ENCODE measurements around the gene ACAA1. TPM values are rescaled to one million over a fixed set of nuclear protein-coding genes. Genes with fewer than 3 reads are reported as not detected.

ACAA1 gene
- polyA plus RNA-seq, 1 of the 3 experiments (the other 2 are of a cell fraction): 86.4 TPM

DNA sequence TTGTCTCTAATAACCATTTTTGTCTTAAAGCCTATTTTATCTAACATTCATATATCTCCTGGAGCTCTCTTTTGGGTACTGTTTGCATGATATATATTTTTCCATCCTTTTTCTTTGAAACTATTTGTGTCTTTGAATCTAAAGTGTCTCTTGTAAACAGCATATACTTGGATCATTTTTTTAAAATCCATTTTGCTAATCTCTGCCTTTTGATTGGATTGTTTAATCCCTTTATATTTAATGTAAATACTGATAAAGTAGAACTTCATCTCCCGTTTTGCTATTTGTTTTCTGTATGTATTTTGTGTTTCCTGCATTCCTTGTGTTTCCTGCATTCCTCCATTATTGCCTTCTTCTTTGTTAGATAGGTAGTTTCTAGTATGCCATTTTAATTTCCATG is 31.4 kb downstream of the ACAA1 start:
- 0% methylated on average over 1 of the region's 1 CpG for WGBS (ENCODE audit: low lambda C conversion rate)
- H4K20me1 ChIP-seq (ENCODE audit: insufficient read depth): no peaks in the 10 kb centered on the region

DNA sequence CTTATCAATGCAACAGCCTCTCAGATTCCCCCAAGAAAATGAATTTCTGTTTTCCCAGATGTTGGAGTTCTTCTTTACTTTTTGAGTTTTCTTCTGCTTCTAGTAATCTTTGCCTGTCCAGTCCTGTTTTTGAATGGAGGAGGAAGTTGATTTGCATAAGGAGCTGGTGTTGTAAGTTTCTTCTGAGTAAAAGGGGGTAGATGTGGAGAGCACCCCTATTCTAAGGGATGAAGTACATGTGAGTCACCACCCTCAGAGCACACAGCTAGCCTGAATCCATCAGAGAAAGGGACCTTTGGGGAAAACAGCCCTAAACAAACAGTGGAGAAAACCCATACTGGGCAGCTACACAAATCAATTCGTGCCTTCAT is 34.5 kb downstream of the ACAA1 start:
- Histone ChIP-seq H3K79me2 (ENCODE audit: insufficient read depth) (no peaks in the 10 kb centered on the region), H3K27ac (ENCODE audit: low read depth in 2 of 2, low read length in 1 of 2) (no peak overlapping the region), H4K20me1 (ENCODE audit: insufficient read depth) (no peaks in the 10 kb centered on the region), H2AFZ (ENCODE audit: low read depth) (no peak overlapping the region), H3K9me2 (no peaks in the 10 kb centered on the region), H3K27me3 (ENCODE audit: insufficient read depth) (no peaks in the 10 kb centered on the region; the same call in 1 of the 2 replicates), H3K9me3 (peaks cover 15% of the 10 kb centered on the region), H3K9ac (no peak overlapping the region), H3K4me2 (no peak overlapping the region), H3K4me1 (ENCODE audit: control insufficient read depth in 1 of 2, insufficient read depth in 2 of 2, low read depth in 1 of 2, low read length in 1 of 2) (no peaks in the 10 kb centered on the region; a peak in 1 of 4 replicates), H3K36me3 (replicated peaks in 1 of 2; ENCODE audit: control insufficient read depth in 1 of 2, insufficient read depth in 2 of 2, low read length in 1 of 2) (no peaks in the 10 kb centered on the region), H3K4me3 (ENCODE audit: low read depth in 2 of 2, low read length in 1 of 2) (no peak overlapping the region), H3F3A (replicated peaks; ENCODE audit: insufficient read depth) (no peaks in the 10 kb centered on the region)
- ChIA-PET CTCF (interaction anchor here (1.1 to 2.0 kb wide), 4 partner anchors 9 to 244 kb away, joined by 3 to 5 read pairs (median 4); partner anchors contain the start of gene XYLB), POLR2A (no interaction called here)
- DNase-seq: no peak
- 33% methylated on average over 1 of the region's 1 CpG for WGBS (ENCODE audit: low lambda C conversion rate)
- TF ChIP-seq, protein P1, sequence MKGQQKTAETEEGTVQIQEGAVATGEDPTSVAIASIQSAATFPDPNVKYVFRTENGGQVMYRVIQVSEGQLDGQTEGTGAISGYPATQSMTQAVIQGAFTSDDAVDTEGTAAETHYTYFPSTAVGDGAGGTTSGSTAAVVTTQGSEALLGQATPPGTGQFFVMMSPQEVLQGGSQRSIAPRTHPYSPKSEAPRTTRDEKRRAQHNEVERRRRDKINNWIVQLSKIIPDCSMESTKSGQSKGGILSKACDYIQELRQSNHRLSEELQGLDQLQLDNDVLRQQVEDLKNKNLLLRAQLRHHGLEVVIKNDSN (IDR thresholded peaks at IDR 0.05; ENCODE audit: borderline replicate concordance, low read depth): no peak
- TF ChIP-seq, protein P2, sequence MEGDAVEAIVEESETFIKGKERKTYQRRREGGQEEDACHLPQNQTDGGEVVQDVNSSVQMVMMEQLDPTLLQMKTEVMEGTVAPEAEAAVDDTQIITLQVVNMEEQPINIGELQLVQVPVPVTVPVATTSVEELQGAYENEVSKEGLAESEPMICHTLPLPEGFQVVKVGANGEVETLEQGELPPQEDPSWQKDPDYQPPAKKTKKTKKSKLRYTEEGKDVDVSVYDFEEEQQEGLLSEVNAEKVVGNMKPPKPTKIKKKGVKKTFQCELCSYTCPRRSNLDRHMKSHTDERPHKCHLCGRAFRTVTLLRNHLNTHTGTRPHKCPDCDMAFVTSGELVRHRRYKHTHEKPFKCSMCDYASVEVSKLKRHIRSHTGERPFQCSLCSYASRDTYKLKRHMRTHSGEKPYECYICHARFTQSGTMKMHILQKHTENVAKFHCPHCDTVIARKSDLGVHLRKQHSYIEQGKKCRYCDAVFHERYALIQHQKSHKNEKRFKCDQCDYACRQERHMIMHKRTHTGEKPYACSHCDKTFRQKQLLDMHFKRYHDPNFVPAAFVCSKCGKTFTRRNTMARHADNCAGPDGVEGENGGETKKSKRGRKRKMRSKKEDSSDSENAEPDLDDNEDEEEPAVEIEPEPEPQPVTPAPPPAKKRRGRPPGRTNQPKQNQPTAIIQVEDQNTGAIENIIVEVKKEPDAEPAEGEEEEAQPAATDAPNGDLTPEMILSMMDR (IDR thresholded peaks at IDR 0.05): no peak
- TF ChIP-seq, protein P3, sequence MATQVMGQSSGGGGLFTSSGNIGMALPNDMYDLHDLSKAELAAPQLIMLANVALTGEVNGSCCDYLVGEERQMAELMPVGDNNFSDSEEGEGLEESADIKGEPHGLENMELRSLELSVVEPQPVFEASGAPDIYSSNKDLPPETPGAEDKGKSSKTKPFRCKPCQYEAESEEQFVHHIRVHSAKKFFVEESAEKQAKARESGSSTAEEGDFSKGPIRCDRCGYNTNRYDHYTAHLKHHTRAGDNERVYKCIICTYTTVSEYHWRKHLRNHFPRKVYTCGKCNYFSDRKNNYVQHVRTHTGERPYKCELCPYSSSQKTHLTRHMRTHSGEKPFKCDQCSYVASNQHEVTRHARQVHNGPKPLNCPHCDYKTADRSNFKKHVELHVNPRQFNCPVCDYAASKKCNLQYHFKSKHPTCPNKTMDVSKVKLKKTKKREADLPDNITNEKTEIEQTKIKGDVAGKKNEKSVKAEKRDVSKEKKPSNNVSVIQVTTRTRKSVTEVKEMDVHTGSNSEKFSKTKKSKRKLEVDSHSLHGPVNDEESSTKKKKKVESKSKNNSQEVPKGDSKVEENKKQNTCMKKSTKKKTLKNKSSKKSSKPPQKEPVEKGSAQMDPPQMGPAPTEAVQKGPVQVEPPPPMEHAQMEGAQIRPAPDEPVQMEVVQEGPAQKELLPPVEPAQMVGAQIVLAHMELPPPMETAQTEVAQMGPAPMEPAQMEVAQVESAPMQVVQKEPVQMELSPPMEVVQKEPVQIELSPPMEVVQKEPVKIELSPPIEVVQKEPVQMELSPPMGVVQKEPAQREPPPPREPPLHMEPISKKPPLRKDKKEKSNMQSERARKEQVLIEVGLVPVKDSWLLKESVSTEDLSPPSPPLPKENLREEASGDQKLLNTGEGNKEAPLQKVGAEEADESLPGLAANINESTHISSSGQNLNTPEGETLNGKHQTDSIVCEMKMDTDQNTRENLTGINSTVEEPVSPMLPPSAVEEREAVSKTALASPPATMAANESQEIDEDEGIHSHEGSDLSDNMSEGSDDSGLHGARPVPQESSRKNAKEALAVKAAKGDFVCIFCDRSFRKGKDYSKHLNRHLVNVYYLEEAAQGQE (IDR thresholded peaks at IDR 0.05; ENCODE audit: low read depth, low read length): no peak
- TF ChIP-seq RXRA (IDR thresholded peaks at IDR 0.05; ENCODE audit: borderline replicate concordance, low read depth) (no peak), JUND (IDR thresholded peaks at IDR 0.05) (no peak)

More for the DNA sequence above, 31.4 kb downstream of the ACAA1 start:
- H3K9me3 ChIP-seq: peaks cover 15% of the 10 kb centered on the region
- H3K27me3 ChIP-seq (ENCODE audit: insufficient read depth): no peaks in the 10 kb centered on the region; the same call in 1 of the 2 replicates
- H3F3A ChIP-seq (replicated peaks; ENCODE audit: insufficient read depth): no peaks in the 10 kb centered on the region
- no peak overlapping the region; a peak in 1 of 4 replicates for H3K4me3 ChIP-seq (ENCODE audit: low read depth in 2 of 2, low read length in 1 of 2)
- no peak overlapping the region for H2AFZ ChIP-seq (ENCODE audit: low read depth)
- ChIA-PET CTCF (no interaction called here), POLR2A (no interaction called here)
- H3K79me2 ChIP-seq (ENCODE audit: insufficient read depth): no peaks in the 10 kb centered on the region
- TF ChIP-seq, protein P1 (IDR thresholded peaks at IDR 0.05; ENCODE audit: borderline replicate concordance, low read depth): no peak
- TF ChIP-seq SIN3A (IDR thresholded peaks at IDR 0.05; ENCODE audit: borderline replicate concordance, low read depth, low read length) (no peak), EP300 (IDR thresholded peaks at IDR 0.05; ENCODE audit: borderline replicate concordance in 1 of 2, low read depth in 1 of 2, low read length in 1 of 2) (no peak), FOXM1 (IDR thresholded peaks at IDR 0.05; ENCODE audit: low read depth) (no peak), RCOR1 (IDR thresholded peaks at IDR 0.05; ENCODE audit: low read length) (no peak)
- TF ChIP-seq, protein P2 (IDR thresholded peaks at IDR 0.05): no peak
- TF ChIP-seq, protein P3 (IDR thresholded peaks at IDR 0.05; ENCODE audit: low read depth, low read length): no peak
- no peak overlapping the region for H3K27ac ChIP-seq (ENCODE audit: low read depth in 2 of 2, low read length in 1 of 2)
- no peaks in the 10 kb centered on the region for H3K9me2 ChIP-seq
- H3K4me1 ChIP-seq (ENCODE audit: control insufficient read depth in 1 of 2, insufficient read depth in 2 of 2, low read depth in 1 of 2, low read length in 1 of 2): no peaks in the 10 kb centered on the region; a peak in 1 of 4 replicates
- no peak overlapping the region for H3K4me2 ChIP-seq
- no peaks in the 10 kb centered on the region for H3K36me3 ChIP-seq (replicated peaks in 1 of 2; ENCODE audit: control insufficient read depth in 1 of 2, insufficient read depth in 2 of 2, low read length in 1 of 2)
- no peak for DNase-seq
- no peak overlapping the region for H3K9ac ChIP-seq
